H1 (cell line): ENCODE measurements around the gene CD4. TPM values are rescaled to one million over a fixed set of nuclear protein-coding genes. Genes with fewer than 3 reads are reported as not detected.

Experiments
- CTCF ChIA-PET: fragments of 300-600 bp; sonication (Branson Sonifier 250); formaldehyde crosslinking; loops from one replicate; lab custom pipeline; 2021; ENCODE audit not compliant: partially characterized antibody; lab: Charles Lee
- POLR2A ChIA-PET: fragments of 300-600 bp; sonication (Branson Sonifier 250); formaldehyde crosslinking; loops from one replicate; lab custom pipeline; 2021; ENCODE audit warnings: inconsistent platforms; ENCODE audit not compliant: partially characterized antibody; lab: Charles Lee
- DNase-seq, 2 experiments: peaks; one replicate each; pipeline versions ENCODE4 v3.0.0 to v3.0.0-alpha.2; 2010 to 2022; ENCODE audit warnings: low spot score in 2 of 2, low read depth in 1 of 2, mixed read lengths in 1 of 2
- FAIRE-seq: peaks from 2 replicates; lab custom pipeline; 2011; peaks lifted over from hg19 to GRCh38; lab: Jason Lieb, UNC
- H2AFZ ChIP-seq: 2 replicates; pipeline ENCODE4 v1.8.1; 2012; ENCODE audit warnings: low read length, inconsistent platforms
- H2AK5ac ChIP-seq: 2 replicates; pipeline ENCODE4 v1.6.1; 2013; ENCODE audit warnings: low read depth, low read length
- H2BK120ac ChIP-seq: replicated peaks from 2 replicates; pipeline ENCODE3; 2013; ENCODE audit warnings: low read depth, low read length, inconsistent platforms
- H2BK12ac ChIP-seq: 2 replicates; pipeline ENCODE4 v1.6.1; 2013; ENCODE audit warnings: low read depth, low read length
- H2BK15ac ChIP-seq: 2 replicates; pipeline ENCODE4 v1.6.1; 2013; ENCODE audit warnings: low read length
- H2BK20ac ChIP-seq: 2 replicates; pipeline ENCODE4 v1.6.1; 2013; ENCODE audit warnings: low read length
- H2BK5ac ChIP-seq: 2 replicates; pipeline ENCODE4 v1.6.1; 2013; ENCODE audit warnings: low read depth, low read length
- H3K14ac ChIP-seq: 2 replicates; pipeline ENCODE4 v1.6.1; 2013; ENCODE audit warnings: inconsistent platforms; ENCODE audit not compliant: insufficient read length
- H3K18ac ChIP-seq: 2 replicates; pipeline ENCODE4 v1.6.1; 2013; ENCODE audit warnings: low read length; ENCODE audit errors: extremely low read depth
- H3K23ac ChIP-seq: 2 replicates; pipeline ENCODE4 v1.6.1; 2013; ENCODE audit warnings: inconsistent platforms; ENCODE audit not compliant: insufficient read length
- H3K23me2 ChIP-seq: 2 replicates; pipeline ENCODE4 v1.6.1; 2013; ENCODE audit warnings: low read depth, low read length
- H3K27ac ChIP-seq: 2 replicates; pipeline ENCODE4 v1.6.1; 2011; ENCODE audit warnings: low read depth, low read length, inconsistent platforms
- H3K27me3 ChIP-seq, 4 experiments: replicated peaks in 1 of 4; 1 replicate in 1 of 4; 2 replicates in 3 of 4; pipeline versions ENCODE4 v1.6.1 to v1.8.1; 2011 to 2013; ENCODE audit warnings: low read length in 3 of 4, mild to moderate bottlenecking in 3 of 4, inconsistent platforms in 2 of 4, mixed read lengths in 2 of 4, moderate library complexity in 1 of 4; ENCODE audit not compliant: control insufficient read depth in 3 of 4, insufficient read depth in 3 of 4; ENCODE audit errors: extremely low read depth in 1 of 4
- H3K36me3 ChIP-seq, 4 experiments: 2 replicates each; pipeline versions ENCODE4 v1.6.1 to v1.8.1; 2011 to 2013; ENCODE audit warnings: mild to moderate bottlenecking in 4 of 4, low read length in 3 of 4, moderate library complexity in 2 of 4, control low read depth in 1 of 4, inconsistent platforms in 1 of 4; ENCODE audit not compliant: insufficient read depth in 4 of 4, control insufficient read depth in 2 of 4
- H3K4ac ChIP-seq: replicated peaks from 2 replicates; pipeline ENCODE3; 2013; ENCODE audit warnings: low read length, low read depth, mixed read lengths, inconsistent platforms; ENCODE audit not compliant: insufficient read length
- H3K4me1 ChIP-seq, 4 experiments: replicated peaks in 1 of 4; 1 replicate in 1 of 4; 2 replicates in 3 of 4; pipeline versions ENCODE4 v1.6.1 to v1.8.1; 2011 to 2013; ENCODE audit warnings: low read length in 3 of 4, inconsistent platforms in 2 of 4, mixed read lengths in 1 of 4; ENCODE audit not compliant: insufficient read depth in 4 of 4, control insufficient read depth in 3 of 4
- H3K4me2 ChIP-seq, 2 experiments: 2 replicates each; pipeline versions ENCODE4 v1.6.1 to v1.8.1; 2011 to 2013; ENCODE audit warnings: low read depth in 2 of 2, low read length in 2 of 2, control low read depth in 1 of 2, inconsistent platforms in 1 of 2, mild to moderate bottlenecking in 1 of 2; ENCODE audit not compliant: insufficient read depth in 1 of 2
- H3K4me3 ChIP-seq, 4 experiments: fragments of 200-600, 300-600 bp in 1 of 4; sonication (generic), shearing (Covaris generic), sonication (Bioruptor Twin) in 1 of 4; 2 replicates each; pipeline versions ENCODE4 v1.5.1 to v1.8.1; 2011 to 2016; ENCODE audit warnings: low read length in 4 of 4, low read depth in 3 of 4, control low read depth in 2 of 4, inconsistent platforms in 2 of 4, mild to moderate bottlenecking in 2 of 4, mixed read lengths in 1 of 4, moderate library complexity in 1 of 4; ENCODE audit not compliant: insufficient read depth in 2 of 4; ENCODE audit errors: extremely low read depth in 1 of 4
- H3K56ac ChIP-seq: replicated peaks from 2 replicates; pipeline ENCODE3; 2013; ENCODE audit warnings: low read depth, mild to moderate bottlenecking, mixed read lengths, low read length, inconsistent platforms; ENCODE audit not compliant: insufficient read length
- H3K79me1 ChIP-seq: 2 replicates; pipeline ENCODE4 v1.6.1; 2013; ENCODE audit warnings: low read depth, low read length, control low read depth
- H3K79me2 ChIP-seq, 2 experiments: 2 replicates each; pipeline versions ENCODE4 v1.6.1 to v1.8.1; 2012 to 2013; ENCODE audit warnings: low read length in 2 of 2, mild to moderate bottlenecking in 2 of 2, inconsistent platforms in 1 of 2; ENCODE audit not compliant: insufficient read depth in 2 of 2, control insufficient read depth in 1 of 2
- H3K9ac ChIP-seq, 4 experiments: replicated peaks in 1 of 4; 1 replicate in 1 of 4; 2 replicates in 3 of 4; pipeline versions ENCODE4 v1.6.1 to v1.8.1; 2011 to 2013; ENCODE audit warnings: low read depth in 3 of 4, low read length in 3 of 4, control low read depth in 2 of 4, mild to moderate bottlenecking in 2 of 4, moderate library complexity in 2 of 4, inconsistent platforms in 1 of 4; ENCODE audit errors: extremely low read depth in 1 of 4
- H3K9me3 ChIP-seq, 2 experiments: 2 replicates each; pipeline versions ENCODE4 v1.6.1 to v1.8.1; 2012 to 2013; ENCODE audit warnings: mild to moderate bottlenecking in 2 of 2, moderate library complexity in 2 of 2, control low read depth in 1 of 2, inconsistent platforms in 1 of 2, low read depth in 1 of 2, low read length in 1 of 2, mixed read lengths in 1 of 2; ENCODE audit not compliant: insufficient read depth in 2 of 2
- H4K20me1 ChIP-seq, 2 experiments: replicated peaks in 1 of 2; 2 replicates each; pipeline versions ENCODE3 to v1.8.1; 2011 to 2013; ENCODE audit warnings: inconsistent platforms in 2 of 2, low read length in 2 of 2, mild to moderate bottlenecking in 1 of 2; ENCODE audit not compliant: insufficient read depth in 2 of 2, control insufficient read depth in 1 of 2
- H4K5ac ChIP-seq: 2 replicates; pipeline ENCODE4 v1.6.1; 2013; ENCODE audit warnings: low read length, low read depth, mixed read lengths, inconsistent platforms; ENCODE audit not compliant: insufficient read length
- H4K8ac ChIP-seq: 2 replicates; pipeline ENCODE4 v1.8.0; 2013; ENCODE audit warnings: mild to moderate bottlenecking, moderate library complexity, low read length, inconsistent platforms; ENCODE audit not compliant: insufficient read depth; ENCODE audit errors: extremely low read depth
- H4K91ac ChIP-seq: replicated peaks from 2 replicates; pipeline ENCODE3; 2013; ENCODE audit warnings: low read length, mixed read lengths, inconsistent platforms; ENCODE audit not compliant: insufficient read length
- ASH2L ChIP-seq: fragments of 200-600, 300-600 bp; sonication (generic); IDR thresholded peaks from one replicate; pipeline ENCODE4 v1.7.1; 2017; ENCODE audit warnings: low read length
- CBX5 ChIP-seq: fragments of 300-800, 300-1000 bp; sonication (generic); IDR thresholded peaks from 2 replicates; pipeline ENCODE4 v1.7.1; 2016; ENCODE audit warnings: antibody characterized with exemption, low read length, low read depth
- CBX8 ChIP-seq: fragments of 300-800, 300-1000 bp; sonication (generic); IDR thresholded peaks from 2 replicates; pipeline ENCODE4 v1.7.1; 2016; ENCODE audit warnings: low read depth, low read length, borderline replicate concordance
- CHD2 ChIP-seq: IDR thresholded peaks from 2 replicates; pipeline ENCODE4 v1.6.1; 2012; ENCODE audit warnings: low read length, improper control_type of control experiment
- E2F6 ChIP-seq: IDR thresholded peaks from 2 replicates; pipeline ENCODE4 v1.6.1; 2012; ENCODE audit warnings: inconsistent platforms
- EP300 ChIP-seq, 2 experiments: IDR thresholded peaks; 1 replicate in 1 of 2; 2 replicates in 1 of 2; pipeline ENCODE4 v1.6.1; 2011 to 2012; ENCODE audit warnings: low read depth in 2 of 2, low read length in 2 of 2, mild to moderate bottlenecking in 2 of 2, borderline replicate concordance in 1 of 2, inconsistent platforms in 1 of 2, moderate library complexity in 1 of 2
- JUND ChIP-seq: IDR thresholded peaks from 2 replicates; pipeline ENCODE4 v1.6.1; 2011; ENCODE audit warnings: mild to moderate bottlenecking, improper control_type of control experiment, low read length
- NRF1 ChIP-seq: IDR thresholded peaks from 2 replicates; pipeline ENCODE4 v1.6.1; 2011; ENCODE audit warnings: mild to moderate bottlenecking, low read depth, low read length, improper control_type of control experiment
- RNF2 ChIP-seq: fragments of 200-900, 300-1000 bp; sonication (generic); IDR thresholded peaks from 2 replicates; pipeline ENCODE4 v1.7.1; 2016; ENCODE audit warnings: borderline replicate concordance, low read depth, mild to moderate bottlenecking, antibody characterized with exemption, low read length; ENCODE audit not compliant: poor library complexity, severe bottlenecking; ENCODE audit errors: missing control alignments
- SP4 ChIP-seq: IDR thresholded peaks from 2 replicates; pipeline ENCODE4 v1.6.1; 2012; ENCODE audit warnings: low read length, inconsistent platforms
- TAF1 ChIP-seq: IDR thresholded peaks from 2 replicates; pipeline ENCODE4 v1.6.1; 2011; ENCODE audit warnings: mild to moderate bottlenecking, low read depth, low read length
- TAF7 ChIP-seq: optimal IDR thresholded peaks from 2 replicates; pipeline ENCODE3; 2011; ENCODE audit warnings: low read depth, mild to moderate bottlenecking, inconsistent platforms, low read length, moderate library complexity, borderline replicate concordance
- YY1 ChIP-seq: IDR thresholded peaks from 2 replicates; pipeline ENCODE4 v1.6.1; 2011; ENCODE audit warnings: low read depth, mild to moderate bottlenecking, low read length
- WGBS, 2 experiments: shearing (Covaris generic) in 1 of 2; methylation state at CpG; one replicate each; pipeline versions ENCODE4 v1.1.6 to v1.1.7; 2013 to 2015; ENCODE audit warnings: low lambda C conversion rate in 2 of 2, mixed read lengths in 2 of 2, inconsistent platforms in 1 of 2, low coverage in 1 of 2, missing lambda C conversion rate in 1 of 2; ENCODE audit not compliant: insufficient replicate concordance in 2 of 2, insufficient coverage in 1 of 2, insufficient read length in 1 of 2; ENCODE audit errors: extremely low coverage in 1 of 2, missing lambda C conversion rate in 1 of 2; 5-methylcytosine and 5-hydroxymethylcytosine counted together
- polyA plus RNA-seq, 7 experiments: library from polyadenylated mRNA; depleted of rRNA in 3 of 7; stranded (reverse) in 5 of 7; unstranded in 2 of 7; fragments of >200 nt in 5 of 7; fragments of 200-250 nt in 2 of 7; gene quantifications; 1 replicate in 5 of 7; 2 replicates in 1 of 7; 4 replicates in 1 of 7; pipeline versions ENCODE4 v1.2.1 to v1.2.3, GENCODE V29; 2011 to 2013; ENCODE audit warnings: missing spikeins in 2 of 7, mixed read lengths in 2 of 7
- total RNA-seq: library from RNA; stranded (reverse); fragmentation: NEBNext Ultra II Directional; extraction: Animal tissue kit (Norgen Biotek cat#: 25700); gene quantifications from 2 replicates; pipeline ENCODE4 v1.2.1, GENCODE V29; 2021

Gene CD4
- total and polyA plus RNA-seq, 2 of the 8 experiments (the other 6 are each of a cell fraction or from before 2014, with no cell fraction given) = 3.4 to 5.1 TPM

DNA sequence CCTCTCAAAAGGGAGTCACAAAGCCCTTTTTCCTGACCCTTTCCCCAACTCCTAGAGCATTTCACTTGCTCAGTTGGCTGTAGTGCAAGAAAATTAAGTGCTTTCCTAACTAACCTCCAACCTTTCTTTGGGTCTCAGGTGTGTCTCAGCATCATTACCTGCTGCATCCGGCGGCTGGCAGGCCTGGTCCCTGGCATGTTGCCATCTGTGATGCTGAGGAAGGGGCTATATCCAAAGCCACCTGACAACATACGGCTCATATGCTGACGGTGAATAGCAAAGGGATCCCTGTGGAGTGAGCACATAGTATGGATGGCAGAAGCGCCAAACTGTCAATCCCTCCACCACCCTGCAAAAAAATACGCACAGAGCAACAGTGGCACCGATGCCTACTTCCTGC lies 37.6 kb upstream of the CD4 start:
- CTCF ChIA-PET = interaction anchor here (1.2 to 16.3 kb wide), 13 partner anchors 11 to 133 kb away, joined by 3 to 427 read pairs (median 12); partner anchors contain the start of genes CD4, CDCA3, GNB3 and GPR162
- no peak for DNase-seq
- no peak overlapping the region for H2BK20ac ChIP-seq
- FAIRE-seq = no peak
- H3K56ac ChIP-seq = no peak overlapping the region
- H4K20me1 ChIP-seq = peaks cover 2 to 13% of the 10 kb centered on the region in 2 experiments
- peak overlapping the region; percentile 52 to 78 for H3K4me2 ChIP-seq
- H3K18ac ChIP-seq = no peak overlapping the region
- no peak overlapping the region for H2BK120ac ChIP-seq
- H3K4me1 ChIP-seq = peaks cover 0 to 4% (median 3%) of the 10 kb centered on the region in 4 experiments; a peak in 5 of 7 replicates
- H3K27ac ChIP-seq = no peak overlapping the region
- H2BK12ac ChIP-seq = no peak overlapping the region
- H3K4ac ChIP-seq = no peak overlapping the region
- H3K14ac ChIP-seq = no peak overlapping the region
- POLR2A ChIA-PET = interaction anchor here (0.9 to 7.0 kb wide), 21 partner anchors 9 to 217 kb away, joined by 3 to 151 read pairs (median 11); partner anchors contain the start of genes COPS7A, GAPDH, GNB3 and GPR162
- no peak overlapping the region for H2BK5ac ChIP-seq
- H3K9me3 ChIP-seq = no peaks in the 10 kb centered on the region; a peak in 1 of 4 replicates
- WGBS, 2 experiments = 92% methylated on average over 7 of the region's 7 CpGs; no CpG with 5 or more reads in 1 of the 2 experiments
- H2AK5ac ChIP-seq = no peak overlapping the region
- H3K27me3 ChIP-seq = no peaks in the 10 kb centered on the region
- no peak overlapping the region for H4K5ac ChIP-seq
- H2BK15ac ChIP-seq = no peak overlapping the region
- H3K23ac ChIP-seq = no peak overlapping the region
- no peak overlapping the region for H2AFZ ChIP-seq
- peaks cover 28 to 53% (median 48%) of the 10 kb centered on the region in 4 experiments for H3K36me3 ChIP-seq
- H4K91ac ChIP-seq = no peak overlapping the region
- peaks cover 7% of the 10 kb centered on the region; the same call in 1 of the 2 replicates for H3K79me1 ChIP-seq
- no peak overlapping the region for H4K8ac ChIP-seq
- peaks cover 0 to 14% of the 10 kb centered on the region in 2 experiments; a peak in 2 of 4 replicates for H3K79me2 ChIP-seq
- H3K4me3 ChIP-seq = peak overlapping the region; percentile 72 to 91 (median 88); a peak in 7 of 8 replicates
- peaks cover 10% of the 10 kb centered on the region for H3K23me2 ChIP-seq
- peak overlapping the region in 2 of 4 experiments; percentile 0 to 74; a peak in 4 of 7 replicates for H3K9ac ChIP-seq
- TF ChIP-seq EP300 (IDR thresholded peaks at IDR 0.05; ENCODE audit: borderline replicate concordance in 1 of 2, low read depth in 2 of 2, low read length in 2 of 2) (no peak), NRF1 (no peak), CBX8 (no peak), ASH2L (no peak), E2F6 (no peak), SP4 (no peak), RNF2 (no peak), CHD2 (no peak), TAF1 (no peak), CBX5 (no peak), TAF7 (no peak), YY1 (no peak), JUND (no peak)
